HCT116 (cell line): ENCODE results near the gene TMEM140.

ENCODE experiments used
- ELF1 ChIP-seq: IDR thresholded peaks from 2 replicates; pipeline ENCODE4 v1.6.1; 2012; ENCODE audit warnings: low read depth, borderline replicate concordance
- EZH2phosphoT487 ChIP-seq: fragments of 200-600 bp; IDR thresholded peaks from 2 replicates; pipeline ENCODE4 v1.6.1; 2018; ENCODE audit warnings: antibody characterized with exemption, borderline replicate concordance
- FOSL1 ChIP-seq: IDR thresholded peaks from 2 replicates; pipeline ENCODE4 v1.6.1; 2012; ENCODE audit warnings: low read depth
- POLR2A ChIP-seq: IDR thresholded peaks from 2 replicates; pipeline ENCODE4 v1.7.0; 2011; ENCODE audit warnings: borderline replicate concordance; ENCODE audit not compliant: insufficient read depth, insufficient read length; ENCODE audit errors: extremely low read depth
- POLR2AphosphoS5 ChIP-seq: IDR thresholded peaks from 2 replicates; pipeline ENCODE4 v1.6.1; 2011; ENCODE audit warnings: mild to moderate bottlenecking, low read depth, low read length, moderate library complexity
- TF ChIP-seq, protein P1 (sequence below), 3 experiments: fragments of 200-600 bp in 1 of 3; sonication (generic) in 1 of 3; IDR thresholded peaks in 2 of 3; conservative IDR thresholded peaks in 1 of 3; 2 replicates each; pipeline ENCODE4 v1.5.1; 2012 to 2017; ENCODE audit warnings: low read depth in 2 of 3, low read length in 2 of 3, antibody characterized with exemption in 1 of 3, borderline replicate concordance in 1 of 3, control low read depth in 1 of 3, mild to moderate bottlenecking in 1 of 3, mixed read lengths in 1 of 3, mixed run types in 1 of 3, moderate library complexity in 1 of 3; ENCODE audit not compliant: insufficient read depth in 1 of 3
- TF ChIP-seq, protein P2 (sequence below): IDR thresholded peaks from 2 replicates; pipeline ENCODE4 v1.6.1; 2012; ENCODE audit warnings: low read depth
- TF ChIP-seq, protein P3 (sequence below): IDR thresholded peaks from 2 replicates; pipeline ENCODE4 v1.6.1; 2011; ENCODE audit warnings: mild to moderate bottlenecking, low read length, moderate library complexity; ENCODE audit not compliant: insufficient replicate concordance; ENCODE audit errors: extremely low read depth
- TF ChIP-seq, protein P4 (sequence below): IDR thresholded peaks from 2 replicates; pipeline ENCODE4 v1.6.1; 2012

DNA sequence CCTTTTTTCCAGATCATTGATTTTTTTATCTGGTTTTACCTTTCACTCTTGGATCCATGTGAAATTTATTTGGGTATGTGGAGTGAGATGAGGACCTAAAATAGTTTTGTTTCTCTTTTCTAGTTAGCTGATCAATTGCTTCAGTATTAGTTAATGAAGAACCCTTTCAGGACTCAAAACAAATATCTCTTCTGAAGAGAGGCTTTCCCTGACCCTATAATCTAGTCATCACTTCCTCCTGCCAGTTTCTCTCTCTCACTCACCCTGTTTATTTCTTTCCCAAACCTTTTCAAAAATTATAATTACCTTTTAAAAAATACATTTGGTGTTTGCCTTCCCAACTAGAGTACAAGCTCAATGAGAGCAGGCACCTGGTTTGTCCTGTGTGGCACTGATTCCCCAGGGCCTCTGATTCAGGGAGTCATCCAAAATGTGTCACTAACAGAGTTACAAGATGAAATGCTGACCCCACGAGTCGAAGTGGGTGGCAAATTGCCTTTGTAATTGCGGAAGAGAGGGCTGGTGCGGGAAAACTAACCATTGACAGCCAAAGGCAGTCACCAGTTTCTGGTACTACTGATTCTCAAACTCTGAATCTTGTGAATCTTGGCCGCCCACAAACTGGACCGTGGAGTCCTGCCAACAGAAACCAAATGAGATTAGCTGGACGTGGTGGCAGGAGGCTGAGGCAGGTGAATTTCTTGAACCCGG, 2.4 kb downstream of the TMEM140 start:
- TF ChIP-seq, protein P1, sequence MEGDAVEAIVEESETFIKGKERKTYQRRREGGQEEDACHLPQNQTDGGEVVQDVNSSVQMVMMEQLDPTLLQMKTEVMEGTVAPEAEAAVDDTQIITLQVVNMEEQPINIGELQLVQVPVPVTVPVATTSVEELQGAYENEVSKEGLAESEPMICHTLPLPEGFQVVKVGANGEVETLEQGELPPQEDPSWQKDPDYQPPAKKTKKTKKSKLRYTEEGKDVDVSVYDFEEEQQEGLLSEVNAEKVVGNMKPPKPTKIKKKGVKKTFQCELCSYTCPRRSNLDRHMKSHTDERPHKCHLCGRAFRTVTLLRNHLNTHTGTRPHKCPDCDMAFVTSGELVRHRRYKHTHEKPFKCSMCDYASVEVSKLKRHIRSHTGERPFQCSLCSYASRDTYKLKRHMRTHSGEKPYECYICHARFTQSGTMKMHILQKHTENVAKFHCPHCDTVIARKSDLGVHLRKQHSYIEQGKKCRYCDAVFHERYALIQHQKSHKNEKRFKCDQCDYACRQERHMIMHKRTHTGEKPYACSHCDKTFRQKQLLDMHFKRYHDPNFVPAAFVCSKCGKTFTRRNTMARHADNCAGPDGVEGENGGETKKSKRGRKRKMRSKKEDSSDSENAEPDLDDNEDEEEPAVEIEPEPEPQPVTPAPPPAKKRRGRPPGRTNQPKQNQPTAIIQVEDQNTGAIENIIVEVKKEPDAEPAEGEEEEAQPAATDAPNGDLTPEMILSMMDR (IDR thresholded peaks at IDR 0.05 in 2 of 3, conservative IDR thresholded peaks at IDR 0.05 in 1 of 3; ENCODE audit: borderline replicate concordance in 1 of 3, insufficient read depth in 1 of 3, low read depth in 2 of 3, low read length in 2 of 3): no peak
- TF ChIP-seq POLR2A: no peak
- no peak for TF ChIP-seq EZH2phosphoT487
- TF ChIP-seq, protein P2, sequence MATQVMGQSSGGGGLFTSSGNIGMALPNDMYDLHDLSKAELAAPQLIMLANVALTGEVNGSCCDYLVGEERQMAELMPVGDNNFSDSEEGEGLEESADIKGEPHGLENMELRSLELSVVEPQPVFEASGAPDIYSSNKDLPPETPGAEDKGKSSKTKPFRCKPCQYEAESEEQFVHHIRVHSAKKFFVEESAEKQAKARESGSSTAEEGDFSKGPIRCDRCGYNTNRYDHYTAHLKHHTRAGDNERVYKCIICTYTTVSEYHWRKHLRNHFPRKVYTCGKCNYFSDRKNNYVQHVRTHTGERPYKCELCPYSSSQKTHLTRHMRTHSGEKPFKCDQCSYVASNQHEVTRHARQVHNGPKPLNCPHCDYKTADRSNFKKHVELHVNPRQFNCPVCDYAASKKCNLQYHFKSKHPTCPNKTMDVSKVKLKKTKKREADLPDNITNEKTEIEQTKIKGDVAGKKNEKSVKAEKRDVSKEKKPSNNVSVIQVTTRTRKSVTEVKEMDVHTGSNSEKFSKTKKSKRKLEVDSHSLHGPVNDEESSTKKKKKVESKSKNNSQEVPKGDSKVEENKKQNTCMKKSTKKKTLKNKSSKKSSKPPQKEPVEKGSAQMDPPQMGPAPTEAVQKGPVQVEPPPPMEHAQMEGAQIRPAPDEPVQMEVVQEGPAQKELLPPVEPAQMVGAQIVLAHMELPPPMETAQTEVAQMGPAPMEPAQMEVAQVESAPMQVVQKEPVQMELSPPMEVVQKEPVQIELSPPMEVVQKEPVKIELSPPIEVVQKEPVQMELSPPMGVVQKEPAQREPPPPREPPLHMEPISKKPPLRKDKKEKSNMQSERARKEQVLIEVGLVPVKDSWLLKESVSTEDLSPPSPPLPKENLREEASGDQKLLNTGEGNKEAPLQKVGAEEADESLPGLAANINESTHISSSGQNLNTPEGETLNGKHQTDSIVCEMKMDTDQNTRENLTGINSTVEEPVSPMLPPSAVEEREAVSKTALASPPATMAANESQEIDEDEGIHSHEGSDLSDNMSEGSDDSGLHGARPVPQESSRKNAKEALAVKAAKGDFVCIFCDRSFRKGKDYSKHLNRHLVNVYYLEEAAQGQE: no peak
- TF ChIP-seq, protein P3, sequence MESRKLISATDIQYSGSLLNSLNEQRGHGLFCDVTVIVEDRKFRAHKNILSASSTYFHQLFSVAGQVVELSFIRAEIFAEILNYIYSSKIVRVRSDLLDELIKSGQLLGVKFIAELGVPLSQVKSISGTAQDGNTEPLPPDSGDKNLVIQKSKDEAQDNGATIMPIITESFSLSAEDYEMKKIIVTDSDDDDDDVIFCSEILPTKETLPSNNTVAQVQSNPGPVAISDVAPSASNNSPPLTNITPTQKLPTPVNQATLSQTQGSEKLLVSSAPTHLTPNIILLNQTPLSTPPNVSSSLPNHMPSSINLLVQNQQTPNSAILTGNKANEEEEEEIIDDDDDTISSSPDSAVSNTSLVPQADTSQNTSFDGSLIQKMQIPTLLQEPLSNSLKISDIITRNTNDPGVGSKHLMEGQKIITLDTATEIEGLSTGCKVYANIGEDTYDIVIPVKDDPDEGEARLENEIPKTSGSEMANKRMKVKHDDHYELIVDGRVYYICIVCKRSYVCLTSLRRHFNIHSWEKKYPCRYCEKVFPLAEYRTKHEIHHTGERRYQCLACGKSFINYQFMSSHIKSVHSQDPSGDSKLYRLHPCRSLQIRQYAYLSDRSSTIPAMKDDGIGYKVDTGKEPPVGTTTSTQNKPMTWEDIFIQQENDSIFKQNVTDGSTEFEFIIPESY: no peak
- no peak for TF ChIP-seq ELF1
- TF ChIP-seq POLR2AphosphoS5: no peak
- TF ChIP-seq, protein P4, sequence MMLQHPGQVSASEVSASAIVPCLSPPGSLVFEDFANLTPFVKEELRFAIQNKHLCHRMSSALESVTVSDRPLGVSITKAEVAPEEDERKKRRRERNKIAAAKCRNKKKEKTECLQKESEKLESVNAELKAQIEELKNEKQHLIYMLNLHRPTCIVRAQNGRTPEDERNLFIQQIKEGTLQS: no peak
- no peak for TF ChIP-seq FOSL1
